Left lobe of liver (tissue), 2 donors: ENCODE measurements around the gene JPT1. TPM values are rescaled to one million over a fixed set of nuclear protein-coding genes. Genes with fewer than 3 reads are reported as not detected.
"Not testable (repeated sequence)": the region's sequence is repeated elsewhere in the genome, so short reads cannot be mapped to it uniquely, and the experiment has no call there.

Experiments
- ATAC-seq: fragments of 200-7000 bp; cut with Tn5 transposase; one replicate; pipeline ENCODE4 v1.9.1; 2020; ENCODE audit warnings: mild to moderate bottlenecking, moderate library complexity
- DNase-seq: peaks from one replicate; pipeline ENCODE4 v3.0.0-alpha.2; 2020; ENCODE audit warnings: low spot score
- total RNA-seq: library from RNA; stranded (reverse); gene quantifications from one replicate; pipeline ENCODE4 v1.2.1, GENCODE V29; 2021
- donor health status: DM: no; HTN: no; CAD: no; lungs with moderate emphysema.
- donor health status: DM: no; HTN: yes; CAD: no.

Gene JPT1
- total RNA-seq = 14.8 TPM

GRCh38 chr17:75154195-75155106 lies at the start of gene JPT1:
Gene JPT1, minus strand, starts transcription at chr17:75154512. Its CDS starts 115 bp downstream, at chr17:75154397.
- peak; percentile 99 for ATAC-seq
- DNase-seq = peak; percentile 98

GRCh38 chr17:75199886-75200618 lies 45.7 kb upstream of the JPT1 start:
- ATAC-seq (no peak), DNase-seq (no peak)

GRCh38 chr17:75194879-75195278 lies 40.6 kb upstream of the JPT1 start:
- ATAC-seq (no peak), DNase-seq (no peak)

- no peak for ATAC-seq
- DNase-seq = no peak
Observed at GRCh38 chr17:75191584-75191983, 37.3 kb upstream of the JPT1 start.

- ATAC-seq (no peak), DNase-seq (no peak)
Observed at GRCh38 chr17:75188614-75189013, 34.3 kb upstream of the JPT1 start.

GRCh38 chr17:75183999-75184884 lies 29.9 kb upstream of the JPT1 start:
- ATAC-seq (no peak), DNase-seq (no peak)

- peak; percentile 95 for DNase-seq
Observed at GRCh38 chr17:75182569-75183436, 28.5 kb upstream of the JPT1 start, which contains the start of gene SUMO2. Gene SUMO2, minus strand, starts transcription at chr17:75182959. Its CDS starts 125 bp downstream, at chr17:75182834.

GRCh38 chr17:75182319-75182568 lies 27.9 kb upstream of the JPT1 start:
- ATAC-seq = no peak

More at GRCh38 chr17:75182569-75183436, 28.5 kb upstream of the JPT1 start, which contains the start of gene SUMO2:
- ATAC-seq = peak; percentile 92

GRCh38 chr17:75181608-75182318 lies 27.5 kb upstream of the JPT1 start:
- peak; percentile 6 for ATAC-seq
- peak; percentile 58 for DNase-seq

More at GRCh38 chr17:75182319-75182568, 27.9 kb upstream of the JPT1 start:
- peak; percentile 59 for DNase-seq

- DNase-seq = no peak
- no peak for ATAC-seq
Observed at GRCh38 chr17:75181110-75181509, 26.8 kb upstream of the JPT1 start.

- ATAC-seq (no peak), DNase-seq (no peak)
Observed at GRCh38 chr17:75178453-75178852, 24.1 kb upstream of the JPT1 start.

GRCh38 chr17:75176625-75177024 lies 22.3 kb upstream of the JPT1 start:
- no peak for ATAC-seq
- DNase-seq = no peak

GRCh38 chr17:75174996-75175395 lies 20.7 kb upstream of the JPT1 start:
- no peak for ATAC-seq
- DNase-seq = no peak

- DNase-seq (no peak), ATAC-seq (no peak)
Observed at GRCh38 chr17:75173526-75173925, 19.2 kb upstream of the JPT1 start.

- ATAC-seq (no peak), DNase-seq (no peak)
Observed at GRCh38 chr17:75168998-75169397, 14.7 kb upstream of the JPT1 start.

- DNase-seq, ATAC-seq: not testable (repeated sequence)
Observed at GRCh38 chr17:75164606-75165005, 10.3 kb upstream of the JPT1 start.

GRCh38 chr17:75163074-75163473 lies 8.8 kb upstream of the JPT1 start:
- no peak for DNase-seq

GRCh38 chr17:75160211-75160610 lies 5.9 kb upstream of the JPT1 start:
- no peak for ATAC-seq

More at GRCh38 chr17:75163074-75163473, 8.8 kb upstream of the JPT1 start:
- ATAC-seq = no peak

More at GRCh38 chr17:75160211-75160610, 5.9 kb upstream of the JPT1 start:
- DNase-seq = no peak
